ENCODE results near the gene MACROD2.

GRCh38 chr20:14343491-14344065, 348.3 kb downstream of the MACROD2 start:
- TF ChIP-seq CTCF (IDR thresholded peaks at IDR 0.05): no peak
- no peak for TF ChIP-seq POLR2A (IDR thresholded peaks at IDR 0.05)

Data from tibial nerve (tissue), 3 donors.